Measurements from ENCODE around the gene AGAP3.

AGAP3 gene

DNA sequence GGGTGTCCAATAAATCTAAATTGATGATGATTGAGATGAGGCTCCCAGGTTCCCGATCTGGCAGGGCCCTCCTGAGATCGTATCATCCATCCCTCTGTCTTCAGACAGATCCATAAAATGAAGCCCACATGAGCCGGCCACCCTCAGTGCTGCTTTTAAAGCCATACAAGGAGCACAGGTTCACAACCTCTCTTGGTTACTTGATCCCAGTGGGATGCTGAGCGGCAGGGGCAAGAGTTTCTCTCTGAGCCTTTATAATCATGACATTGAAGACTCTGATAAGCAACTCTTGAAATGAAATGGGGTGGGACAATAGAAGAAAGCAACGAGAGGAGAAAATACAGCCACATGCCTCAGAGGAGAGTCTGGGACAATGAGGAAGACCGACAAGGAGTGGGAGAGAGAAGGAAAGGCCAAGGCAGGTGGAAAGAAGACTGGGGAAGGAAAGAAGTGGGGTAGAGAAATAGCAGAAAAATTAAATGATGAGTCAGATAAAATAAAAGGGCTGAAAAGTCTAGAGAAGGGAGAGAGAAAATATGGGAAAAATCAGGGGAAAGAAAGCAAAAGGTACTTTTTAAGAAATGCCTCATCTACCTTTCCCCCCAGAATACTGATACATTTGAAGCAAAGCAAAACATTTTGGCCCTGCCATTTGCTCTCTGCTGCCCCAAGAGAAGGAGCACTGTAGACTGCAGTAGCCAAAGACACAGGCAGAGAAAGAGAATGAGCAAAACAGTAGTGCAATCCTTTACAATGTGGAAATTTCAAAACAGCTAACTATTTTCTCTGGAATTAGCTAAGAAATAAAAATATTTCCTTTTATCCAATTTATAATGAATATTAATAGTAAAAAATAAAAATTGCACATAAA is 66.6 kb downstream of the AGAP3 start:
- no peak for TF ChIP-seq GATA3 (IDR thresholded peaks at IDR 0.05; ENCODE audit: low read depth, low read length)
- TF ChIP-seq GATA2 (IDR thresholded peaks at IDR 0.05; ENCODE audit: low read depth, low read length), result no peak

GRCh38 chr7:151157645-151158329 is 71.5 kb downstream of the AGAP3 start:
- TF ChIP-seq GATA2 (IDR thresholded peaks at IDR 0.05; ENCODE audit: low read depth, low read length) (no peak), GATA3 (IDR thresholded peaks at IDR 0.05; ENCODE audit: low read depth, low read length) (no peak)

DNA sequence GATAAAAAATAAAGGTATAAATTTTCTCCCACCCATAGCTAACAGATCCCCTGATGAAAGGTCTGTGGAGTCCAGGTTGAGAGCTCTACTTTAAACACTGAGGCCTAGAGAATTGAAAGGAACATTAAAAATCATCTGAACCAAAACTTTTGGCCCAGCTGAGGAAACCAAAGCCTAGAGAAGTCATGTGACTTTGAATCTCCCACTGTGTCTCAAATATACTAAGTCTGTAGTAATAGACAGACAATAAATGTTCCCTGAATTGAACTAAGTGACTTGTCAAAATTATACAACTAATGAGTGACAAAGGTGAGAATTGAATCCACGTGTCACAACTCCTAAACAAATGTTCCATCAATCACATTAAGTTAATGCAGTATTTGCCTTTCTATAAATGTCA is 75.5 kb downstream of the AGAP3 start:
- no peak for TF ChIP-seq GATA2 (IDR thresholded peaks at IDR 0.05; ENCODE audit: low read depth, low read length)
- TF ChIP-seq GATA3 (IDR thresholded peaks at IDR 0.05; ENCODE audit: low read depth, low read length), result no peak

GRCh38 chr7:151166629-151167196 is 80.4 kb downstream of the AGAP3 start:
- TF ChIP-seq GATA3 (IDR thresholded peaks at IDR 0.05; ENCODE audit: low read depth, low read length), result no peak
- no peak for TF ChIP-seq GATA2 (IDR thresholded peaks at IDR 0.05; ENCODE audit: low read depth, low read length)

DNA sequence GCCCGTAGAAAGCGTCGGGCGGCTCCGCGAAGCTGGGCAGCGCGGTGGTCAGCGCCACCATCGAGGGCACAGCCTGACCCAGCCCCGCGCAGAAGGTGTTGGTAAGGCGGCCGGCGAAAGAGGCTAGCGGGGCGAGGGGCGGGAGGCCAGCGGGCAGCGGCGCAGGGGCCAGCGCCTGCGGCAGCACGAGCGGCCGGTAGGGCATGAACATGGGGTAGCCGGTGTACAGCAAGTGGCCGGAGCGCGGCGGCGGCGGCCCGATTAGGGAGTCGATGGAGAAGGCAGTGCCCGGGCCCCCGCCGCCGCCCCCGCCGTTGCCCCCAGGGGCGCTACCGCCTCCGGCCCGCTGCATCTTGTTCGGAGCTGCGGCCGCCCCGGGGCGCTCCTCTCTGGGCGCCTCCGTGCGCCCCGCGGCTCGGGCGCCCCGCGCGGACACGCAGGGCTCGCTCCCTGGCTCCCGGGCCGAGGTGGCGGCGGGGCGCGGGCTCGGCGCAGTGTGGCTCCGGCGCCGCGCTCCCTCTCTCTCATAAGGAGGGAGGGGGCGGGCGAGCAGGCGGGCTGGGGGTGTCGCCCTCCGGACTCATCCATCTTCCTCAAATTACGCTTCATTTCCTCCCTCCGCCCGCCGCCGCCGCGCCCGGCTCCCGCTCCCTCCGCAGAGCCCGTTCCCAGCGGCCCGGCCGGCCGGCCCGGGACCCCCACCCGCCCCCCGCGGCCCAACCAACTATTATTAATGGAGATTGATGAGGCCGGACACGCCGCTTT is 81.1 kb downstream of the AGAP3 start, which contains the start of gene GBX1:
Gene GBX1, minus strand, starts transcription at position 498 of the 765 bp plus-strand sequence. Its CDS starts 146 bp downstream, at position 352.
- TF ChIP-seq GATA3 (IDR thresholded peaks at IDR 0.05; ENCODE audit: low read depth, low read length) (no peak), GATA2 (IDR thresholded peaks at IDR 0.05; ENCODE audit: low read depth, low read length) (no peak)

DNA sequence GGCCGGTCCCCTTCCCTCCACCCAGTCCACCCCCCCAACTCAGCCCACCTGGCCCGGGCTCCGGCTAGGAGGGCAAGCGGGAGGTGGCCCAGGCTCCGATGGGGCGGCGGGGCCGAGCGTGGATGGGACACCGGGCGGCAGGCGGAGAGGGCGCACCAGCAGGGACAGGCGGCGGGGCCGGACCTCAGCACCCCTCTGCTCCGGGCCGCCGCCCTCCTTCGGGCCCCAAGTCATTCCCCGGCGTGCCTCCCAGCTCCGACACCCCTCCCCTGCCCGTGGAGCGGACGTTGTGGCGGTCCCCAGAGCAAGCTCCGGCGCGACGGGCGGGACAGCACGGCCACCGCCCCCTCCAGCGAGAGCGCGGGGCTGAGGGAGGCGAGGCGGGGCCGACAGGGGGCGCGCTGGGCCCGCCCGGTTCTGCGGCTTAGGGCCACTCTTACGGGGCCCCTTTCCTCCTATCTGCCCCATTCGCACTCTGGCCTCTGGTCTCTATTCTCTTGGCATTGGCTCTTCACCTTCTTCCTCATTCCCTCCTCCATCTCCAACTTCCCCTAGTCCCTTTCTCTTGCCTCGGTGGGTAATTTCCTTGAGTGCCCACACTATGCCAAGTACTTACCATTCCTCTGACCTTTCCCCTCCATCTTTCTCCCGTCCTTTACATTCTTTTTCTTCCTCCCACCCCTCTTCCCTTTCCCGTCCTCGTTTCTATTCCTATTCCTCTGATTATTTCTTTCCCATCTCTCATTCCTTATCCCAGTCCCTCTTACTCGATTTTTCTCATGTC is 81.9 kb downstream of the AGAP3 start:
- TF ChIP-seq GATA2 (IDR thresholded peaks at IDR 0.05; ENCODE audit: low read depth, low read length) (no peak), GATA3 (IDR thresholded peaks at IDR 0.05; ENCODE audit: low read depth, low read length) (no peak)

- TF ChIP-seq GATA3 (IDR thresholded peaks at IDR 0.05; ENCODE audit: low read depth, low read length), result no peak
- TF ChIP-seq GATA2 (IDR thresholded peaks at IDR 0.05; ENCODE audit: low read depth, low read length), result no peak
Observed at GRCh38 chr7:151168787-151169162, 82.5 kb downstream of the AGAP3 start.

DNA sequence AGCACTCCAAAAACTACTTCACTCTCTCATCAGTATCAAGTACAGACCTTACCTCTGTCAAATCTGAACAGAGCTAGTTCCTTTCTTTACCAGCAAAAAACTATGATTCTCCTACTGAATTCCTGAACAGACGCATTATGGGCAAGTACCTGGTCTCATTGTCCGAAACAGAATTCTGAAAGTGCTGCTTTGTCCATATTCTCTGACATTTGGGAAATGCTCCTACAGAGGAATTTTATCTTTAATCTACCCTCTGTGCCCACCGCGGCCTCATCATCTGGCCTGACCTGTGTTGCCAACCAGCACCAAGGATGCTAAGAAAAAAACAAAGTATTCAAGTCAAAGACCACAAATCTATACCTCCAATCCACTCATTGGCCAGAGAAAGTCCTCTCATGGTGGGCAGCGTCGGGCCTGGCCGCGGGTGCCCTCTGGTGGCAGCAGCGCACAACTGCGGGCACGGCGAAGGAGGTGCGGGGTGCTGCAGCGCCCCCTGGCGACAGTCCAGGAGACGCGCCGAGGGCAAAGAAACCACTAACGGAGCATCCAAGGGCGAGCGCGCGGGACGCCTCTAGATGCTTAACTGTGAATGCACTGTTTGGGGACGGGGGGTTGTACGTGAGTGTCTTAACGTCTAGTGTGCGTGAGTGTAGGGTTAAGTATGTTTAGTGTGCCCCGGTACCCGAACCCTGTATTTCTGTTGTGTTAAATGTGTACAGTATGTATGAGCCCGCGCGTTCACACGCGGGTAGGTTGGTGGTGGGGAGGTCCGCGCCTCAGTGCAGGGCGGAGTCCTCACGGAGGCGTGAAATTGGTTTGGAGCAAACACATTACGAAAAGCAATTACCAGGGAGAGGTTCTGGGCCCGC is 86.2 kb downstream of the AGAP3 start:
- TF ChIP-seq GATA2 (IDR thresholded peaks at IDR 0.05; ENCODE audit: low read depth, low read length) (no peak), GATA3 (IDR thresholded peaks at IDR 0.05; ENCODE audit: low read depth, low read length) (no peak)

GRCh38 chr7:151173386-151174245 is 87.3 kb downstream of the AGAP3 start:
- TF ChIP-seq GATA3 (IDR thresholded peaks at IDR 0.05; ENCODE audit: low read depth, low read length) (no peak), GATA2 (IDR thresholded peaks at IDR 0.05; ENCODE audit: low read depth, low read length) (no peak)

DNA sequence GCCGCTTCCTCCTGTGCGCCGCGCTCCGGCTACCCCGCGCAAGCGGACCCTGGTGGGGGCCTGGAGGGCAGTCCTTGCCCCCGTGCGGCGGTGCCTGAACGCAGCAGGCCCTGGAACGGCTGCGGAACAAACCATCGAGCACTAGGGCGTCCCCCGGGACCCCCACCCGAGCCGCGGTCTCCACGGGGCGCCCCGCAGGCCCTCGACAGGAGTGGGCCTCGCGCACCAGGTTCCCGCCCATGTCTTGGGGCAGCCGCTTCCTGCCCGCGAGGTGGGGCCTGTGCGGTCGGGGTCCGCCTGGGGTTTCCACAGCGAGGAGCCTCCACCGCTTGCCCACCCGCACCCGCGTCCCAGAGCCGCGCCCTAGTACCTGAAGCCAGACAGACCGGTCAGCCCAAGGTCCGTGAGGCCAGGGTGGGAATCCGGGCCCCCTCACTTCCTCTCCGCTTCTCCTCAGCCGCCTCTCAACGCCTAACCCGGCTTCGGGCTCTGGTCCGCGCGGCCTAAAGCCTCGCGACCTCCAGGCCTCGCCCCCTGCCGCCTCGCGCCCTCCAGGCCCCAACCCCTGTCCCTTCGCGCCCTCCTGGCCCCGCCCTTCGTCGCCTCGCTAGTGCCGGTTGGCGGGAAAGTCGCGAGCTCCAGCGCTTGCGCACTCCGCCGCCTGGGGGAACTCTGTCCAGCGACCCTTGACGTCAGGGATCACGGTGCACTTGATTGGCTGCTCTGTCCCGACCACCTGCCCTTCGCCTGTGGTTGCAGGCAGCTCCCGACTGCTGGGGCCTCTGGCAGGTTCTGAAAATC is 88.2 kb downstream of the AGAP3 start:
- TF ChIP-seq GATA3 (IDR thresholded peaks at IDR 0.05; ENCODE audit: low read depth, low read length) (no peak), GATA2 (IDR thresholded peaks at IDR 0.05; ENCODE audit: low read depth, low read length) (no peak)
